Transverse colon (tissue), 4 donors: ENCODE data around the gene RNF115.

Experiments used
- CTCF ChIP-seq, 5 experiments: fragments of 200-600 bp in 3 of 5; fragments of 450-650 bp in 2 of 5; sonication (generic) in 3 of 5; IDR thresholded peaks; 1 replicate in 2 of 5; 2 replicates in 3 of 5; pipeline ENCODE4 v1.5.1; 2016 to 2017; ENCODE audit warnings: antibody characterized with exemption in 5 of 5, inconsistent platforms in 3 of 5, mild to moderate bottlenecking in 2 of 5, moderate library complexity in 1 of 5
- EP300 ChIP-seq: sonication (generic); formaldehyde crosslinking; IDR thresholded peaks from one replicate; pipeline ENCODE4 v1.6.1; 2017; ENCODE audit warnings: antibody characterized with exemption, low read depth
- POLR2A ChIP-seq: fragments of 450-650 bp; IDR thresholded peaks from one replicate; pipeline ENCODE4 v1.6.1; 2016; ENCODE audit warnings: antibody characterized with exemption, mild to moderate bottlenecking, moderate library complexity
- POLR2AphosphoS5 ChIP-seq, 3 donors: sonication (generic); formaldehyde crosslinking; IDR thresholded peaks; one replicate each; pipeline ENCODE4 v1.6.1; 2016; ENCODE audit warnings: antibody characterized with exemption in 3 of 3

GRCh38 chr1:145778146-145778540 lies 45.8 kb downstream of the RNF115 start:
- no peak for TF ChIP-seq CTCF (IDR thresholded peaks at IDR 0.05)
- TF ChIP-seq POLR2A: no peak
- no peak for TF ChIP-seq POLR2AphosphoS5 (IDR thresholded peaks at IDR 0.05)
- no peak for TF ChIP-seq EP300
